PC-3 (cell line): ENCODE results near the gene AGPAT1. TPM values are rescaled to one million over a fixed set of nuclear protein-coding genes. Genes with fewer than 3 reads are reported as not detected.

Experiments
- ATAC-seq: fragments of 200-7000 bp; cut with Tn5 transposase; 2 replicates; pipeline ENCODE4 v1.9.1; 2020; ENCODE audit warnings: mild to moderate bottlenecking, moderate library complexity
- BruUV-seq: library from RNA; stranded (reverse); fragments of 400-500 nt; replicated peaks from 2 replicates; lab custom pipeline; 2021; lab: Mats Ljungman, UMichigan
- CTCF ChIA-PET: fragments of 300-600 bp; sonication (Branson Sonifier 250); formaldehyde crosslinking; loops from one replicate; lab custom pipeline; 2022; ENCODE audit warnings: antibody characterized with exemption; lab: Charles Lee
- POLR2A ChIA-PET: fragments of 300-600 bp; sonication (Branson Sonifier 250); formaldehyde crosslinking; loops from one replicate; lab custom pipeline; 2022; ENCODE audit warnings: antibody characterized with exemption; ENCODE audit not compliant: unreplicated experiment; lab: Charles Lee
- DNase-seq: peaks from one replicate; pipeline ENCODE4 v3.0.0-alpha.2; 2015
- H2AFZ ChIP-seq: fragments of 300-600 bp; sonication (generic); 2 replicates; pipeline ENCODE4 v1.6.0; 2016; ENCODE audit warnings: antibody characterized with exemption, low read length
- H3F3A ChIP-seq: fragments of 300-600 bp; sonication (generic); one replicate; pipeline ENCODE4 v1.6.0; 2017; ENCODE audit warnings: antibody characterized with exemption, low read length, control low read depth, mild to moderate bottlenecking; ENCODE audit not compliant: unreplicated experiment
- H3K27ac ChIP-seq: fragments of 300-600 bp; sonication (generic); 2 replicates; pipeline ENCODE4 v1.5.1; 2016; ENCODE audit warnings: mild to moderate bottlenecking, low read length
- H3K27me3 ChIP-seq: fragments of 300-600 bp; sonication (generic); 2 replicates; pipeline ENCODE4 v1.6.1; 2016; ENCODE audit warnings: low read length, mixed read lengths
- H3K36me3 ChIP-seq: fragments of 300-600 bp; sonication (generic); 2 replicates; pipeline ENCODE4 v1.6.1; 2016; ENCODE audit warnings: low read depth, mixed run types, low read length, mixed read lengths
- H3K4me1 ChIP-seq: fragments of 300-600 bp; sonication (generic); 2 replicates; pipeline ENCODE4 v1.5.1; 2016; ENCODE audit warnings: low read length; ENCODE audit not compliant: insufficient read depth
- H3K4me2 ChIP-seq: fragments of 300-600 bp; sonication (generic); 2 replicates; pipeline ENCODE4 v1.6.0; 2016; ENCODE audit warnings: low read length
- H3K4me3 ChIP-seq: fragments of 300-600 bp; sonication (generic); 2 replicates; pipeline ENCODE4 v1.5.1; 2016; ENCODE audit warnings: mild to moderate bottlenecking, low read length, mixed read lengths
- H3K79me2 ChIP-seq: fragments of 300-600 bp; sonication (generic); 2 replicates; pipeline ENCODE4 v1.6.1; 2017; ENCODE audit warnings: low read length, mixed read lengths
- H3K9ac ChIP-seq: fragments of 300-600 bp; sonication (generic); 2 replicates; pipeline ENCODE4 v1.6.0; 2016; ENCODE audit warnings: mild to moderate bottlenecking, low read length
- H3K9me2 ChIP-seq: fragments of 300-600 bp; sonication (generic); replicated peaks from 2 replicates; pipeline ENCODE4 v1.6.1; 2016; ENCODE audit warnings: mixed run types, low read length, mixed read lengths
- H3K9me3 ChIP-seq: fragments of 300-600 bp; sonication (generic); 2 replicates; pipeline ENCODE4 v1.6.1; 2016; ENCODE audit warnings: low read length, mixed read lengths
- H4K20me1 ChIP-seq: fragments of 300-600 bp; sonication (generic); 2 replicates; pipeline ENCODE4 v1.6.1; 2016; ENCODE audit warnings: low read length, mixed read lengths
- CTCF ChIP-seq: fragments of 300-600 bp; sonication (generic); conservative IDR thresholded peaks from 2 replicates; pipeline ENCODE4 v1.5.1; 2017; ENCODE audit warnings: antibody characterized with exemption, low read depth, mild to moderate bottlenecking, low read length
- EZH2 ChIP-seq: fragments of 300-600 bp; sonication (generic); IDR thresholded peaks from one replicate; pipeline ENCODE4 v1.6.1; 2017; ENCODE audit warnings: antibody characterized with exemption, mild to moderate bottlenecking, low read length; ENCODE audit not compliant: unreplicated experiment
- EZH2phosphoT487 ChIP-seq: fragments of 300-600 bp; sonication (generic); IDR thresholded peaks from 2 replicates; pipeline ENCODE4 v1.6.1; 2018; ENCODE audit warnings: mild to moderate bottlenecking, antibody characterized with exemption, low read length, borderline replicate concordance
- intact Hi-C: fragments of 100-400 bp; cut with micrococcal nuclease; formaldehyde crosslinking; loops from 2 replicates; pipeline ENCODE4 v1.9.0; 2023
- total RNA-seq: library from RNA; depleted of rRNA; stranded (reverse); fragments of >200 nt; gene quantifications from 2 replicates; pipeline ENCODE4 v1.2.3, GENCODE V29; 2014

The AGPAT1 gene
- total RNA-seq, 1 experiment from 2014 or later, result 59.6 TPM

DNA sequence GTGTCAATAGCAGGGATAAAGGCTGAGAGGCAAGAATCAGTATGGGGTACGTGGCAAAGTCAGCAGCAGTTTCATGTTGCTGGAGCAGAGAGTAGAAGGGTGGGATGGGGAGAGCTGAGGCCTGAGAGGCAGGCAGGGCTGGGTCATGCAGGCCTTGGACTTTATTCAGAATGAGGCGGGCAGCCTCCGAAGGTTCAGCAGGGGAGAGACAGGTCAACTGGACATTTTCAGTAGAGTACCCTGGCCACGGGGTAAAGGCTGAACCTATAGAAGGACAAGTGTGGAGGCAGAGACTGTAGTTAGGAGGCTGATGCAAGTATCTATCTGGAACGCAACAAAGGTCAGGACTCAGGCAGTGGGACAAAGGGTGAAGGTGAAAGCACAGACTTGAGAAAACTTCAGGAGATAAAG, 34.3 kb upstream of the AGPAT1 start:
- no peak for DNase-seq
- intact Hi-C loops, result no loop called here
- H3K4me2 ChIP-seq, result no peak overlapping the region
- no peak overlapping the region for H3K27ac ChIP-seq
- H4K20me1 ChIP-seq, result no peaks in the 10 kb centered on the region
- H3K36me3 ChIP-seq, result no peaks in the 10 kb centered on the region
- no TSS peak for BruUV-seq
- H3K4me3 ChIP-seq, result no peak overlapping the region
- H3K79me2 ChIP-seq, result no peaks in the 10 kb centered on the region
- H3K9me2 ChIP-seq, result no peaks in the 10 kb centered on the region
- no peaks in the 10 kb centered on the region for H3K4me1 ChIP-seq
- H3F3A ChIP-seq, result no peaks in the 10 kb centered on the region
- ChIA-PET CTCF (no interaction called here), POLR2A (no interaction called here)
- no peak for TF ChIP-seq EZH2
- TF ChIP-seq CTCF, result no peak
- no peak for TF ChIP-seq EZH2phosphoT487
- no peak overlapping the region for H2AFZ ChIP-seq
- H3K27me3 ChIP-seq, result no peaks in the 10 kb centered on the region
- ATAC-seq, result no peak
- no peaks in the 10 kb centered on the region for H3K9me3 ChIP-seq
- no peak overlapping the region for H3K9ac ChIP-seq

DNA sequence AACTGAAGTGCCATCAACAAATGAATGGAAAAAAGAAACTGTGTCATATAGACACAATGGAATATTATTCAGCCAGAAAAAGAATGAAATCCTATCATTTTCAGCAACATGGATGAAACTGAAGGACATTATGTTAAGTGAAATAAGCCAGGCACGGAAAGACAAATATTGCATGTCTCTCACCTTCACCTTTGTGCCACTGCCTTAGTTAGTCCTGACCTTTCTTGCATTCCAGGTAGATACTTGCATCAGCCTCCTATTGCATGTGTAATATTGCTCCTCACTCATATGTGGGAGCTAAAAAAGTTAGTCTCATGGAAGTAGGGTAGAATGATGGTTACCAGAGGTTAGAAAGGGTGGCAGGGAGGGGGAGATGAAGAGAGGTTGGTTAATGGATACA, 33.1 kb upstream of the AGPAT1 start:
- ATAC-seq, result no peak
- no peaks in the 10 kb centered on the region for H3K9me3 ChIP-seq
- no peaks in the 10 kb centered on the region for H4K20me1 ChIP-seq
- no peak overlapping the region for H2AFZ ChIP-seq
- DNase-seq, result no peak
- H3K36me3 ChIP-seq, result no peaks in the 10 kb centered on the region
- ChIA-PET POLR2A (no interaction called here), CTCF (no interaction called here)
- no peak overlapping the region for H3K4me3 ChIP-seq
- no peaks in the 10 kb centered on the region for H3K79me2 ChIP-seq
- BruUV-seq, result no TSS peak
- no peaks in the 10 kb centered on the region for H3K4me1 ChIP-seq
- TF ChIP-seq CTCF (no peak), EZH2phosphoT487 (no peak), EZH2 (no peak)
- H3K27ac ChIP-seq, result no peak overlapping the region
- no peaks in the 10 kb centered on the region for H3K9me2 ChIP-seq
- H3K4me2 ChIP-seq, result no peak overlapping the region
- intact Hi-C loops, result no loop called here
- no peaks in the 10 kb centered on the region for H3F3A ChIP-seq
- H3K27me3 ChIP-seq, result no peaks in the 10 kb centered on the region
- H3K9ac ChIP-seq, result no peak overlapping the region

GRCh38 chr6:32204268-32204715, 28.4 kb upstream of the AGPAT1 start:
- Histone ChIP-seq H3F3A (no peaks in the 10 kb centered on the region), H3K27me3 (no peaks in the 10 kb centered on the region), H3K27ac (no peak overlapping the region), H3K79me2 (no peaks in the 10 kb centered on the region), H3K9me3 (no peaks in the 10 kb centered on the region), H2AFZ (no peak overlapping the region), H3K36me3 (no peaks in the 10 kb centered on the region), H3K4me1 (no peaks in the 10 kb centered on the region), H3K4me2 (no peak overlapping the region), H4K20me1 (no peaks in the 10 kb centered on the region), H3K9me2 (no peaks in the 10 kb centered on the region), H3K9ac (no peak overlapping the region), H3K4me3 (no peak overlapping the region)
- no peak for DNase-seq
- intact Hi-C loops, result no loop called here
- ATAC-seq, result no peak
- ChIA-PET CTCF (no interaction called here), POLR2A (no interaction called here)
- BruUV-seq, result no TSS peak
- TF ChIP-seq CTCF (no peak), EZH2 (no peak), EZH2phosphoT487 (no peak)
